Measurements from ENCODE around the gene NDRG4.

GRCh38 chr16:58519707-58520106 is 19.8 kb downstream of the NDRG4 start:
- TF ChIP-seq TAF15 (IDR thresholded peaks at IDR 0.05; ENCODE audit: low read depth, low read length, poor library complexity, severe bottlenecking): no peak
- TF ChIP-seq JUND (CRISPR knock-in tag; IDR thresholded peaks at IDR 0.05): no peak
- no peak for TF ChIP-seq CBX1 (IDR thresholded peaks at IDR 0.05; ENCODE audit: low read depth)
- TF ChIP-seq ZBTB10 (CRISPR knock-in tag; IDR thresholded peaks at IDR 0.05; ENCODE audit: borderline replicate concordance): no peak
- no peak for TF ChIP-seq JDP2 (CRISPR knock-in tag; IDR thresholded peaks at IDR 0.05; ENCODE audit: borderline replicate concordance)
